ENCODE results near the gene COL4A5.

The COL4A5 gene

DNA sequence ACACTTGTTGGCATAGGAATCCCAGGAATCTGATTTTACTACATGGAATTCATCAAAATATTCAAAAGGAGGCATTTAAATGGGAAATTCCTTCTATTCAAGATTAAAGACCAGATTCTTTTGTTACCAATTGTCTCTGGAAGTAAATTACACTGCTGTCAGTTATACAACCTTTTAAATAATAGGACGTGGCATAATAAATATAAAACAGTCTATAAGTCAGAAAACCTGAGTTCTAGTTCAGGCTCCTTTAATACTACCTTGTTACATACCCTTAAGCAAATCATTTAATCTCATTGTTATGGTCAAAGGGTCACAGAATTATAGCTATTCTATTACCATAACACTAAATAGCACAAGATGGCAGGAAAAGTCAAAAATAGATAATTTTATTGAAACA is 20.2 kb upstream of the COL4A5 start:
- TF ChIP-seq, protein P1, sequence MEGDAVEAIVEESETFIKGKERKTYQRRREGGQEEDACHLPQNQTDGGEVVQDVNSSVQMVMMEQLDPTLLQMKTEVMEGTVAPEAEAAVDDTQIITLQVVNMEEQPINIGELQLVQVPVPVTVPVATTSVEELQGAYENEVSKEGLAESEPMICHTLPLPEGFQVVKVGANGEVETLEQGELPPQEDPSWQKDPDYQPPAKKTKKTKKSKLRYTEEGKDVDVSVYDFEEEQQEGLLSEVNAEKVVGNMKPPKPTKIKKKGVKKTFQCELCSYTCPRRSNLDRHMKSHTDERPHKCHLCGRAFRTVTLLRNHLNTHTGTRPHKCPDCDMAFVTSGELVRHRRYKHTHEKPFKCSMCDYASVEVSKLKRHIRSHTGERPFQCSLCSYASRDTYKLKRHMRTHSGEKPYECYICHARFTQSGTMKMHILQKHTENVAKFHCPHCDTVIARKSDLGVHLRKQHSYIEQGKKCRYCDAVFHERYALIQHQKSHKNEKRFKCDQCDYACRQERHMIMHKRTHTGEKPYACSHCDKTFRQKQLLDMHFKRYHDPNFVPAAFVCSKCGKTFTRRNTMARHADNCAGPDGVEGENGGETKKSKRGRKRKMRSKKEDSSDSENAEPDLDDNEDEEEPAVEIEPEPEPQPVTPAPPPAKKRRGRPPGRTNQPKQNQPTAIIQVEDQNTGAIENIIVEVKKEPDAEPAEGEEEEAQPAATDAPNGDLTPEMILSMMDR (IDR thresholded peaks at IDR 0.05), result no peak
- no peak overlapping the region for H3K27ac ChIP-seq
- H3K36me3 ChIP-seq, result no peaks in the 10 kb centered on the region
- H3K4me1 ChIP-seq (ENCODE audit: control insufficient read depth in 1 of 2, insufficient read depth in 1 of 2, low read depth in 1 of 2, low read length in 1 of 2), result no peaks in the 10 kb centered on the region
- H3K27me3 ChIP-seq, result no peaks in the 10 kb centered on the region
- no peaks in the 10 kb centered on the region for H3K9me3 ChIP-seq
- H3K4me3 ChIP-seq (ENCODE audit: low read depth in 1 of 2, low read length in 1 of 2), result no peak overlapping the region

DNA sequence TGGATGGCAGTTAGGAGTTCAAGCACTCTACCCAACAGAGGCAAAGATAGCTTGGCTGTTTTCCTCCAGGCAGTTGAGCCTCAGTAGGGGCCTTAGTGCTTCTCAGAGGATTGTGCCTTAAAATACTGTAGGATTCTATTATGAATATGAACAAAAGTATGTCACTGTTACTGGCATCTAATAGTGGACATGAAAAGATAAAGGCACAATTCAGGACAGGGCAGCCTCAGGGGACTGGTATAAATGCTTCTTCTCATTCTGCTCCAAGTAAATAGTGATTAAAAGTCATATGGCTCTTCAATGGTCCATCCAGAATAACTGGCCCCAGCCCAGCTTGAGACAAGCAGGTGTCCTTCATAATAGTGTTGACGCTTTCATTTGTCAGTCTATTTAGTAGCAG is 19.2 kb upstream of the COL4A5 start:
- H3K27me3 ChIP-seq, result no peaks in the 10 kb centered on the region
- H3K4me3 ChIP-seq (ENCODE audit: low read depth in 1 of 2, low read length in 1 of 2), result no peak overlapping the region
- no peaks in the 10 kb centered on the region for H3K9me3 ChIP-seq
- no peaks in the 10 kb centered on the region for H3K4me1 ChIP-seq (ENCODE audit: control insufficient read depth in 1 of 2, insufficient read depth in 1 of 2, low read depth in 1 of 2, low read length in 1 of 2)
- H3K36me3 ChIP-seq, result no peaks in the 10 kb centered on the region
- no peak overlapping the region for H3K27ac ChIP-seq
- TF ChIP-seq, protein P1 (IDR thresholded peaks at IDR 0.05), result no peak

DNA sequence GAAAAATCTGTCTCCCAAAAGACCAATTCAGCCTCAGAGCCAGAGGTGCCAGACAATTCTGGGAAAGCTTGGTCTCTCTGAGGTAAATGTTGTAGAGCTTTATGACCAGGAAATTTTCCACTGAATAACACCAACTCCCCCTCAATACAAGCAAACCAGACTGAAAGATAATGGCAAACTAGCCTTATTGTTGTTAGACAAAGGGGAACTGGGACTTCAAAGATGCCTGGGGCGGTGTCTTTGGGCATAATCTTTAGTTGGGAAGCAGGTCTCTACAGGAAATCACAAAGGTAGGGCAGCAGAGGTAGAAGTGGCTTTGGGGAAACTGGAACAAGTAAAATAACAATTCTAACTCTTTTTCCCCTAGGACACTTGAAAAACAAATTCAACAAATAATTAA is 13.4 kb upstream of the COL4A5 start:
- Histone ChIP-seq H3K9me3 (no peaks in the 10 kb centered on the region), H3K27me3 (no peaks in the 10 kb centered on the region), H3K27ac (no peak overlapping the region), H3K4me3 (ENCODE audit: low read depth in 1 of 2, low read length in 1 of 2) (no peak overlapping the region), H3K36me3 (no peaks in the 10 kb centered on the region), H3K4me1 (ENCODE audit: control insufficient read depth in 1 of 2, insufficient read depth in 1 of 2, low read depth in 1 of 2, low read length in 1 of 2) (no peaks in the 10 kb centered on the region)
- TF ChIP-seq, protein P1 (IDR thresholded peaks at IDR 0.05), result no peak

DNA sequence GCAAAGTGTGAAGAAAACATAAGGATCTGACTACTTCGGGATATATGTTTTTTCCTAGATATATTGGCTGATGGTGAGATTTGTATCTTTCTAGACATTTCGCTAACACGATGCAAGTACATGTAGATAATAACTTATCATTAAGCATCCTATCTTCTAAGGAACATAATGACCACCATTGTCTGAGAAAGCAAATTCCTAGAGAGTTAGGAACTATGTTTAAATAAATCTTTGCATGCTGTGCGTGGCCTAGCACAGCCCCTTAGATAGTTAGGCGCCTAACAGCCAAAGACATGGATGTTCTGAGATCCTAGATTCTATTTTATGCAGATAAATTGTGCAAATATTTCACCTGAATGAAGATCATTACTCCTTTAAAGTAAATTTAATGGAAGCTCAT is 4.4 kb upstream of the COL4A5 start:
- Histone ChIP-seq H3K27me3 (peaks cover 47% of the 10 kb centered on the region), H3K9me3 (no peaks in the 10 kb centered on the region), H3K36me3 (no peaks in the 10 kb centered on the region), H3K4me3 (ENCODE audit: low read depth in 1 of 2, low read length in 1 of 2) (no peak overlapping the region), H3K27ac (no peak overlapping the region), H3K4me1 (ENCODE audit: control insufficient read depth in 1 of 2, insufficient read depth in 1 of 2, low read depth in 1 of 2, low read length in 1 of 2) (peaks cover 0 to 10% of the 10 kb centered on the region in 2 experiments)
- TF ChIP-seq, protein P1 (IDR thresholded peaks at IDR 0.05), result no peak

DNA sequence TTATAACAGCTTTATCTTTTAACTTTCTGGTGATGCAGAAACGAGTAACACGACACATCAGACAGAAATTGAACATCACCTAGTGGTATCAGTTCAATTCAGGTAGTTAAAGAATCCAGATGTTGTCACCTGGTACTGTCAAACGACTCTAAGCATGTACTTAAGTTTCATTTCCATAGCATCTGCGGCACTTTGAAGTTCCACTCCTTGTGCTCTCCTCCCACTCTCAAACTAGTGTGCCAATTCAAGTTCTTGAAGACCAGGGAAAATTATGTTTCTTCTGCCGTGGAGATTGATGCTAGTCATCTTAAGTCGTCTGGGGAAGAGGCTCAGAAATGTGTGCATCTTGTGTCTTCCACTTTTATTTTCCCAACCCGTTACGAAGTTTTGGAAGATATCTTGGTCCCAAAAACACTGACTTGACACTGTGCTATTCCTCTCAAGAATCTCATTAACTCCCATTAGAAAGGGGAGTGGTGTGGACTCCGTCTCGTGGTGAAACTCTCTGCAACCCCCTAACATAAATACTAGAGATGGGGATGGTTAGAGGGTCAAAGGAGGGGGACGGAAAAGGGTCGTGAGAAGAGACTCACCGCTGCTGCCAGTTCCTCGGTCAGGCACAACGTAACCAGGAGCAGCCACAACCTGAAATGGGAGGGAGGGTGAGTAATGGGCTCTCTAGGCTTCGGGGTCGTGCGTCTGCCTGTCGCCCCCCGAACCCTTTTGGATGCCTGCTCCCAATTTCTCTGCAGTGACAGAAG is 2.1 kb upstream of the COL4A5 start:
- no peak overlapping the region for H3K4me3 ChIP-seq (ENCODE audit: low read depth in 1 of 2, low read length in 1 of 2)
- H3K4me1 ChIP-seq (ENCODE audit: control insufficient read depth in 1 of 2, insufficient read depth in 1 of 2, low read depth in 1 of 2, low read length in 1 of 2), result peaks cover 0 to 13% of the 10 kb centered on the region in 2 experiments
- H3K27me3 ChIP-seq, result peaks cover 64% of the 10 kb centered on the region
- no peaks in the 10 kb centered on the region for H3K36me3 ChIP-seq
- TF ChIP-seq, protein P1 (IDR thresholded peaks at IDR 0.05), result no peak
- H3K9me3 ChIP-seq, result no peaks in the 10 kb centered on the region
- no peak overlapping the region for H3K27ac ChIP-seq
